ENCODE results near the gene AK8. TPM values are rescaled to one million over a fixed set of nuclear protein-coding genes. Genes with fewer than 3 reads are reported as not detected.
A peak's percentile ranks its signal among the peaks of the same experiment; 100 is the strongest.
"Not testable (repeated sequence)": the region's sequence is repeated elsewhere in the genome, so short reads cannot be mapped to it uniquely, and the experiment has no call there.

AK8 gene
- total RNA-seq, 2 donors from 2014 or later = 0.67 TPM; not detected in 1

GRCh38 chr9:132789719-132790118 is 88.4 kb downstream of the AK8 start:
- intact Hi-C loops (cut with DNase I, micrococcal nuclease) = loop anchor here in 1 of 2 donors (10.0 kb wide), 1 partner anchor 275 kb away; no protein-coding TSS in a partner anchor
- DNase-seq (no peak), ATAC-seq (no peak)

DNA sequence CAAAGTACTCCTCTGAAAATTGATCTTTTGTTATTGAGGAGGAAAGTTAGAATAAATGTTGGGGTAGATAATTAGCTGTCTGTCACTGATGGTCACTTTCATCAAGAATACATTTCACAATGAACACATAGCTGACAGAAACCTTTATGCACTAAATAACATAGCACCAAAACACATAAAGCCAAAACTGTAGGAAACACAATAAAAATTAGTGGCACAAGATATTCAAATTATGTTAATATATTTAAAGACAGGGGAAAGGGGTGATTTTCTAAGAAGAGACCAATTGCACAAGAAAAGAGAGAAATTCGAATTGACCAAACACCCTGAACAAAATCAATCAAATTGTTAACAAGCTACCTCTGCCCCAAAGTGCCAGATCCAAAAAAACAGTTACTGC is 89.7 kb downstream of the AK8 start:
- intact Hi-C loops (cut with DNase I, micrococcal nuclease) = no loop called here
- DNase-seq = no peak
- no peak for ATAC-seq

GRCh38 chr9:132787748-132788159 is 90.3 kb downstream of the AK8 start:
- DNase-seq = no peak
- intact Hi-C loops (cut with DNase I, micrococcal nuclease) = no loop called here
- ATAC-seq = no peak

GRCh38 chr9:132784286-132784830 is 93.7 kb downstream of the AK8 start:
- intact Hi-C loops (cut with DNase I, micrococcal nuclease) = no loop called here
- DNase-seq (no peak), ATAC-seq (no peak)

DNA sequence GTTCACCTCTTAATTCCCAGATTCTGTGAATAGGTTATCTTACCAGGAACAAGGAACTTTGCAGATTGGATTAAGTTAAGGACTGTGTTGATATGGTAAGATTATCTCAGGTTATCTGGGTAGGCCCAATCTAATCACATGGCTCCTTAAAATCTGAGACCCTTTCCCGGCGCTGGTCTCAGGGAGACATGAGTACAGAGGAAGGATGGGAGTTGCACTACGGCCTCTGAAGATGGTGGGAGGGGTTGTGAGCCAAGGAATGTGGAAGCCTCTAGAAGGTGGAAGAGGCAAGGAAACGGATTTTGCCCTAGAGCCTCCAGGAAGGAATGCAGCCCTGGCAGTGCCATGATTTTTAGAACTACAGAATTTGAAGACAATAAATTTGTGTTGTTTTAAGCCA is 95.1 kb downstream of the AK8 start:
- intact Hi-C loops (cut with DNase I, micrococcal nuclease) = no loop called here
- ATAC-seq (no peak), DNase-seq (no peak)

DNA sequence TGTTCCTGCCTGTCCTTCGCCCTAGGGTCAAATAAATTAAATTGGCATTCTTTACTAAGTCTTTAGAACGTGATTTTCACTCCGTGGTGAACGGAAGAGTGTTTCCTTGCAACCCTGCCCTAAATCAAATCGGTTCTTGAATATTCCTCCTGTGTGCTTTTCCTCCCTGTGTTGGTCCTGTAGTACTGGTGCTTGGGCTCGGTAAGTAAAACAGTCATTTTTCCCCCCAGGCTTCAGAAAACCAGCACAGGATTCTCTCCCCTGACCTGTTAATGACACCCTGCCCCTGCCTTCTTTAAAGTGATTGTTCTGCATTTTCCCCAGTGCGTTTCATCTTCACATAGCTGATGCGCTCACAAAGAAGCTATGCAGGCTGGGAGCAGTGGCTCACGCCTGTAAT is 96.0 kb downstream of the AK8 start:
- intact Hi-C loops (cut with DNase I, micrococcal nuclease) = no loop called here
- ATAC-seq (no peak), DNase-seq (no peak)

- no peak for DNase-seq
- intact Hi-C loops (cut with DNase I, micrococcal nuclease) = no loop called here
- ATAC-seq = no peak
These were observed 97.7 kb downstream of the AK8 start for GRCh38 chr9:132780230-132781007.

DNA sequence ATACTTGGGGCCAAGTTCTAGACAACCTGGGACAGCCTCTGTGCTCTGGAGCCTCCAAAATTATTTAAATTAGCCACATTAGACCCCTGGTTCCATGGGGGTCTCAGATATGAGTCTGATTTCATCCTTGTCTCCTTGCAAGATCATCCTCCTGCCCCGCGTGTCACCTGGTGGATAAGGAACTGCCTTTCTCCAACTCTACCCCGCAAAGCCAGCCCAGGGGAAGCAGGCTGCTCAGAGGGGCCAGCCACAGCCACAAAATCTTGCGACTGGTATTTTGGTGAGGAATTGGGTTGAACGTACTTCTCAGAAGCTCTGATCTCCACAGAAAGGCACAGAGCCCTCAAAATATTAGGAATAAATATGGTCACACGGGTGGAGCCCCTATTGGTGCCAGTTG is 101.2 kb downstream of the AK8 start:
- DNase-seq (no peak), ATAC-seq (no peak)
- intact Hi-C loops (cut with DNase I, micrococcal nuclease) = no loop called here

DNA sequence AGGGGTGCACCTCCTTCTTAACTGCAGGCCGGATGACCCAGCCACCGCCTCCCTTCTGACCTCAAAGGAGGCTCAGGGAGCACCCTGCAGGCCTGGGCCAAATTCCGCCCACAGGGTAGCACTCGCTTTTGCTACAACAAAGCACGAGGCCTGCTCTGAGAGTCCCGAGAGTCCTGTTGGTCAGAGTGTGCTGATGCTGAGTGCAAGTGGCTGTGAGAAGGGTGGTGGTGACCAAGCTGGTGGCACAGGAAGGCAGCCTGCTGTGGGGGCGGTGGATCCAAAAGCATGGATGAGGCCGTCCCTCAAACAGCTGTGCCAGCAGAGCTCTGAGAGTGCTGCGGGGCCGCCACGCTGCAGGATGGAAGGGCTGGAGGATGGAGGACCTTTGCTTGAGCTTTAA is 101.8 kb downstream of the AK8 start:
- intact Hi-C loops (cut with DNase I, micrococcal nuclease) = no loop called here
- DNase-seq (no peak), ATAC-seq (no peak)

GRCh38 chr9:132775720-132776119 is 102.4 kb downstream of the AK8 start:
- intact Hi-C loops (cut with DNase I, micrococcal nuclease) = no loop called here
- no peak for ATAC-seq

GRCh38 chr9:132774886-132775285 is 103.2 kb downstream of the AK8 start:
- DNase-seq (no peak), ATAC-seq (no peak)
- intact Hi-C loops (cut with DNase I, micrococcal nuclease) = no loop called here

More at GRCh38 chr9:132775720-132776119, 102.4 kb downstream of the AK8 start:
- DNase-seq = no peak

GRCh38 chr9:132773764-132774339 is 104.2 kb downstream of the AK8 start:
- intact Hi-C loops (cut with DNase I, micrococcal nuclease) = no loop called here
- DNase-seq = no peak
- ATAC-seq = no peak

GRCh38 chr9:132773093-132773492 is 105.0 kb downstream of the AK8 start:
- intact Hi-C loops (cut with DNase I, micrococcal nuclease) = no loop called here
- no peak for ATAC-seq
- no peak for DNase-seq

DNA sequence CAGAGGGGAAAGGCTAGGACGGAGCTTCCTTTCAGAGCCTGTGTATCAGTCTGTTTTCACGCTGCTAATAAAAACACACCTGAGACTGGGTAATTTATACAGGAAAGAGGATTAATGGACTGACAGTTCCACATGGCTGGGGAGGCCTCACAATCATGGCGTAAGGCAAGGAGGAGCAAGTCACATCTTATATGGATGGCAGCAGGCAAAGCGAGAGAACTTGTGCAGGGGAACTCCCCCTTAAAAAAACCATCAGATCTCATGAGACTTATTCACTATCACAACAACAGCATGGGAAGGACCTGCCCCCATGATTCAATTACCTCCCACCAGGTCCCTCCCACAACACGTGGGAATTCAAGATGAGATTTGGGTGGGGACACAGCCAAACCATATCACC is 106.3 kb downstream of the AK8 start:
- DNase-seq; intact Hi-C loops (cut with DNase I, micrococcal nuclease); ATAC-seq: not testable (repeated sequence)

- no peak for ATAC-seq
- no peak for DNase-seq
- intact Hi-C loops (cut with DNase I, micrococcal nuclease) = no loop called here
These were observed 107.2 kb downstream of the AK8 start for GRCh38 chr9:132770770-132771310.

DNA sequence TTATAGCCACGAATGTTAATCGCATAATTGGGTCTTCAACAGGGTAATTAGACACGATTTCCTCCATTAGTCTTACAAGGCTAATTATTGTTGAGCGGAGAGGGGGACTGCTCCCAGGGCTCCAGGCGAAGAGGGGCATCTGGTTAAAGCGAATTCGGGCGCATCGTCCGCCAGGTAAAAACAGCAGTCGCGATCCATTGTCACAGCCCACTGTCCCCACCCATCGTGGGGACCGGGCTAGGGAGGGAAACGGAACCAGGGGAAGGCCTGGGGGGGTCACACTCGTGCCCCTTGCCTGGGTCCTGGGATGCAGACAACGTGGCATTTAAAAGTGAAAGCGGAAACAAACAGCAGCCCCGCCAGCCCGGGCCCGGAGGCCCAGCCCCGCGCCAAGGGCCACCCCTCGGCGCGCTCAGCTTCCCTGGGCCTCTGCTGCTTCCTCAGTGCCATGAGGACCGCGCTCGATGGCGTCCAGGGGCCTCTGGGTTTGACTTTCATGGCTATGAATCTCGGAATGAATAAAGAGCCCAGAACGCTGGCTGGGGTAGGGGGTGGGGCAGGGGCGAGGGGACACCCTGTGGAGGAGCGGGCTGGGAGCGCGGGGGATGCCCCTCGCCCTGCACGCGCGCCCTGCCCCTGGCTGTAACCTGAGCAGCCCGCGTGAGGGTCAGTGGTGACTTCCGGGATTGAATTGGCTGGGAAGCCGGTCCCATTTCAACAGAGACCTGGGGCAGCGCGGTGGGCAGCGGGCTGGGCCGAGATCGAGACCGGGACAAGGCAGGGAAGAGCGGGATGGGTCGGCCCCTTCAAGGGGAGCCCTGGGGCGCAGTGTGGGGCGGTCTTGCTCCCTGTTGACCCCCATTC is 107.9 kb downstream of the AK8 start:
- ATAC-seq = peak; percentile 92
- intact Hi-C loops (cut with DNase I, micrococcal nuclease) = no loop called here
- peak; percentile 74 to 83 for DNase-seq

DNA sequence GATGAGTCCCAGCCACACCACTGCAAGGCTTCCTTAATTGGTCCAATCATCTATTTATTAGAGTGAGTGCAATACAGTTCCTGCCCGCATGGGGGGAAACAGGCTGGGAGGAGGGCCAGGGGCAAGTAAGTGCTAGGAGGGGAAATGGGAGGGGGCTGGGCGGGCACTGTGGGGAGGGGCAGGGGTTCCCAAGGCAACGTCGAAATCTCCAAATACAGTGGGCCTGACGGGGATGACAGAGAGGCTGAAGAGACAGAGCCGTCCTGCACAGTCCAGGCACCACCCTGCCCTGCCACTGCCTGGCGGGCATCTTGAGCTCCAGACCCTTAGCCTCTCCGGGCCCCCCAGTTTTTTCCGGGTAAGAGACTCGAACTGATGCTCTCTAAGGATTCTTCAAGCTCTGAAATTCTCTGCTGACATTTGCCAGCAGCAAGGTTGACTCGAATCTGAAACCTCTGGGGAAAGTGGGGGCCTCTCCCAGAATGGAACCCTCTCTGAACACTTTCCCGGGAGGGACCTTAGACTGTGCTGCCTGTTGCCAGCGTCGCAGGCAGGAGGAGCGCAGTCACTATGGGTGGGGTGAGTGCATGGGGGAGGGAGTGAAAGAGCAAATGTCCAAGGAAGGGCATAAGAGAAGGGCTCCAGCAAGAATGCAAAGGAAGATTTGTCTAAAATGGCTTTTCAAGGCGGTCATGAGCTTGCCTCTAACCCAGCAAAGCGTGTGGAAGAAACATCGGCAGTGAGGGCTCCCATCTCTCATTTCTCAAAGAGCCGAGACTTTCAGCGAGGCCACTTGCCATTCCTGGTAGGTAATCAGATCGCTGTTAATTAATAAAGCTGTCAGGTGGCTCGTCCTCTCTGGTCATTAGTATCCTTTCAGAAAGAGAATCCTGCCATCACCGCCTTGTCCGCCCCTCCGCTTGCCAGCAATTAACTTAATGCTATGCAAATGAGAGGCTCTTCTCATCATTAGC is 108.9 kb downstream of the AK8 start:
- peak; percentile 64 to 68 for DNase-seq
- peak; percentile 88 for ATAC-seq
- intact Hi-C loops (cut with DNase I, micrococcal nuclease) = no loop called here

GRCh38 chr9:132763574-132763973 is 114.5 kb downstream of the AK8 start:
- no peak for ATAC-seq
- intact Hi-C loops (cut with DNase I, micrococcal nuclease) = no loop called here
- no peak for DNase-seq
